ENCODE results near the gene B4GALNT4.

DNA sequence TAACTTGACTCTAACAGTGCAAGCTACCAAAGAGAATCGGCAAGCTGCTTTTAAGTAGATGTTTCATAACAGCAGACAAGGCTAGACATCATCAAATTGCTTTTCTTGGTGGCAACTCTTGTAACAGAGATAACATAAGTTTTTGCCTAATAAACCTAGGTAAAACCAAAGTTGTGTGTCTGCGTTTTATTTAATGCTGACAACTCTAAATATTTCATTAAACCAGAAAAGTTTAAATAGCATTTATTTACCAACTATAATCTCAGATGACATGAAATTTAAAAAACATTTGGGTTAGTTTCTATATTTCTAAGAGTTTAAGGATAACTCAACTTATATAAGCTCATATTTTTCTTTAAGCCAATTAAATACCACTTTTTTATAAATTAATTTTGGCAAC lies 29.3 kb upstream of the B4GALNT4 start:
- TF ChIP-seq, protein P1, sequence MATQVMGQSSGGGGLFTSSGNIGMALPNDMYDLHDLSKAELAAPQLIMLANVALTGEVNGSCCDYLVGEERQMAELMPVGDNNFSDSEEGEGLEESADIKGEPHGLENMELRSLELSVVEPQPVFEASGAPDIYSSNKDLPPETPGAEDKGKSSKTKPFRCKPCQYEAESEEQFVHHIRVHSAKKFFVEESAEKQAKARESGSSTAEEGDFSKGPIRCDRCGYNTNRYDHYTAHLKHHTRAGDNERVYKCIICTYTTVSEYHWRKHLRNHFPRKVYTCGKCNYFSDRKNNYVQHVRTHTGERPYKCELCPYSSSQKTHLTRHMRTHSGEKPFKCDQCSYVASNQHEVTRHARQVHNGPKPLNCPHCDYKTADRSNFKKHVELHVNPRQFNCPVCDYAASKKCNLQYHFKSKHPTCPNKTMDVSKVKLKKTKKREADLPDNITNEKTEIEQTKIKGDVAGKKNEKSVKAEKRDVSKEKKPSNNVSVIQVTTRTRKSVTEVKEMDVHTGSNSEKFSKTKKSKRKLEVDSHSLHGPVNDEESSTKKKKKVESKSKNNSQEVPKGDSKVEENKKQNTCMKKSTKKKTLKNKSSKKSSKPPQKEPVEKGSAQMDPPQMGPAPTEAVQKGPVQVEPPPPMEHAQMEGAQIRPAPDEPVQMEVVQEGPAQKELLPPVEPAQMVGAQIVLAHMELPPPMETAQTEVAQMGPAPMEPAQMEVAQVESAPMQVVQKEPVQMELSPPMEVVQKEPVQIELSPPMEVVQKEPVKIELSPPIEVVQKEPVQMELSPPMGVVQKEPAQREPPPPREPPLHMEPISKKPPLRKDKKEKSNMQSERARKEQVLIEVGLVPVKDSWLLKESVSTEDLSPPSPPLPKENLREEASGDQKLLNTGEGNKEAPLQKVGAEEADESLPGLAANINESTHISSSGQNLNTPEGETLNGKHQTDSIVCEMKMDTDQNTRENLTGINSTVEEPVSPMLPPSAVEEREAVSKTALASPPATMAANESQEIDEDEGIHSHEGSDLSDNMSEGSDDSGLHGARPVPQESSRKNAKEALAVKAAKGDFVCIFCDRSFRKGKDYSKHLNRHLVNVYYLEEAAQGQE (IDR thresholded peaks at IDR 0.05): no peak
- TF ChIP-seq, protein P2, sequence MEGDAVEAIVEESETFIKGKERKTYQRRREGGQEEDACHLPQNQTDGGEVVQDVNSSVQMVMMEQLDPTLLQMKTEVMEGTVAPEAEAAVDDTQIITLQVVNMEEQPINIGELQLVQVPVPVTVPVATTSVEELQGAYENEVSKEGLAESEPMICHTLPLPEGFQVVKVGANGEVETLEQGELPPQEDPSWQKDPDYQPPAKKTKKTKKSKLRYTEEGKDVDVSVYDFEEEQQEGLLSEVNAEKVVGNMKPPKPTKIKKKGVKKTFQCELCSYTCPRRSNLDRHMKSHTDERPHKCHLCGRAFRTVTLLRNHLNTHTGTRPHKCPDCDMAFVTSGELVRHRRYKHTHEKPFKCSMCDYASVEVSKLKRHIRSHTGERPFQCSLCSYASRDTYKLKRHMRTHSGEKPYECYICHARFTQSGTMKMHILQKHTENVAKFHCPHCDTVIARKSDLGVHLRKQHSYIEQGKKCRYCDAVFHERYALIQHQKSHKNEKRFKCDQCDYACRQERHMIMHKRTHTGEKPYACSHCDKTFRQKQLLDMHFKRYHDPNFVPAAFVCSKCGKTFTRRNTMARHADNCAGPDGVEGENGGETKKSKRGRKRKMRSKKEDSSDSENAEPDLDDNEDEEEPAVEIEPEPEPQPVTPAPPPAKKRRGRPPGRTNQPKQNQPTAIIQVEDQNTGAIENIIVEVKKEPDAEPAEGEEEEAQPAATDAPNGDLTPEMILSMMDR (IDR thresholded peaks at IDR 0.05; ENCODE audit: low read depth, low read length, missing input control): no peak
- TF ChIP-seq GABPA (IDR thresholded peaks at IDR 0.05 in 1 of 2, conservative IDR thresholded peaks at IDR 0.05 in 1 of 2) (no peak), SP1 (IDR thresholded peaks at IDR 0.05) (no peak), TAF1 (conservative IDR thresholded peaks at IDR 0.05) (no peak), EGR1 (IDR thresholded peaks at IDR 0.05; ENCODE audit: low read depth in 2 of 2) (no peak), FOXA1 (IDR thresholded peaks at IDR 0.05) (no peak), YY1 (IDR thresholded peaks at IDR 0.05) (no peak), RXRA (IDR thresholded peaks at IDR 0.05) (no peak), NR2F2 (IDR thresholded peaks at IDR 0.05) (no peak)
- TF ChIP-seq, protein P3, sequence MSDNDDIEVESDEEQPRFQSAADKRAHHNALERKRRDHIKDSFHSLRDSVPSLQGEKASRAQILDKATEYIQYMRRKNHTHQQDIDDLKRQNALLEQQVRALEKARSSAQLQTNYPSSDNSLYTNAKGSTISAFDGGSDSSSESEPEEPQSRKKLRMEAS (IDR thresholded peaks at IDR 0.05): no peak
- TF ChIP-seq, protein P4, sequence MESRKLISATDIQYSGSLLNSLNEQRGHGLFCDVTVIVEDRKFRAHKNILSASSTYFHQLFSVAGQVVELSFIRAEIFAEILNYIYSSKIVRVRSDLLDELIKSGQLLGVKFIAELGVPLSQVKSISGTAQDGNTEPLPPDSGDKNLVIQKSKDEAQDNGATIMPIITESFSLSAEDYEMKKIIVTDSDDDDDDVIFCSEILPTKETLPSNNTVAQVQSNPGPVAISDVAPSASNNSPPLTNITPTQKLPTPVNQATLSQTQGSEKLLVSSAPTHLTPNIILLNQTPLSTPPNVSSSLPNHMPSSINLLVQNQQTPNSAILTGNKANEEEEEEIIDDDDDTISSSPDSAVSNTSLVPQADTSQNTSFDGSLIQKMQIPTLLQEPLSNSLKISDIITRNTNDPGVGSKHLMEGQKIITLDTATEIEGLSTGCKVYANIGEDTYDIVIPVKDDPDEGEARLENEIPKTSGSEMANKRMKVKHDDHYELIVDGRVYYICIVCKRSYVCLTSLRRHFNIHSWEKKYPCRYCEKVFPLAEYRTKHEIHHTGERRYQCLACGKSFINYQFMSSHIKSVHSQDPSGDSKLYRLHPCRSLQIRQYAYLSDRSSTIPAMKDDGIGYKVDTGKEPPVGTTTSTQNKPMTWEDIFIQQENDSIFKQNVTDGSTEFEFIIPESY (IDR thresholded peaks at IDR 0.05): no peak
